Measurements from ENCODE around the gene PTTG1IP. TPM values are rescaled to one million over a fixed set of nuclear protein-coding genes. Genes with fewer than 3 reads are reported as not detected.

The PTTG1IP gene
- total RNA-seq, 2 donors from 2014 or later = 284 to 303 TPM

GRCh38 chr21:44854664-44855446, 18.6 kb downstream of the PTTG1IP start:
- no peak for DNase-seq (ENCODE audit: low spot score)
- Histone ChIP-seq H3K27ac (peak overlapping the region; percentile 65 to 72), H3K36me3 (peaks cover 94% of the 10 kb centered on the region)

GRCh38 chr21:44854391-44854663, 19.2 kb downstream of the PTTG1IP start:
- Histone ChIP-seq H3K9me3 (no peaks in the 10 kb centered on the region), H3K4me1 (peaks cover 0 to 56% of the 10 kb centered on the region in 2 donors), H3K4me3 (no peak overlapping the region), H3K27me3 (no peaks in the 10 kb centered on the region), H3K36me3 (peaks cover 94% of the 10 kb centered on the region), H3K27ac (peak overlapping the region; percentile 65 to 72)
- no peak for DNase-seq (ENCODE audit: low spot score)
- TF ChIP-seq CTCF (IDR thresholded peaks at IDR 0.05) = no peak

More at GRCh38 chr21:44854664-44855446, 18.6 kb downstream of the PTTG1IP start:
- Histone ChIP-seq H3K4me3 (no peak overlapping the region), H3K27me3 (no peaks in the 10 kb centered on the region), H3K4me1 (peaks cover 0 to 56% of the 10 kb centered on the region in 2 donors), H3K9me3 (no peaks in the 10 kb centered on the region)
- no peak for TF ChIP-seq CTCF (IDR thresholded peaks at IDR 0.05)

- H3K27ac ChIP-seq = peak overlapping the region; percentile 65 to 72
- no peaks in the 10 kb centered on the region for H3K27me3 ChIP-seq
- no peak overlapping the region for H3K4me3 ChIP-seq
- DNase-seq (ENCODE audit: low spot score) = no peak
- H3K4me1 ChIP-seq = peaks cover 0 to 53% of the 10 kb centered on the region in 2 donors
- H3K36me3 ChIP-seq = peaks cover 94% of the 10 kb centered on the region
- no peak for TF ChIP-seq CTCF (IDR thresholded peaks at IDR 0.05)
- no peaks in the 10 kb centered on the region for H3K9me3 ChIP-seq
Measured at GRCh38 chr21:44853601-44854390, 19.7 kb downstream of the PTTG1IP start.

- Histone ChIP-seq H3K9me3 (no peaks in the 10 kb centered on the region), H3K36me3 (peaks cover 70% of the 10 kb centered on the region), H3K4me3 (no peak overlapping the region), H3K27me3 (no peaks in the 10 kb centered on the region), H3K4me1 (peaks cover 0 to 58% of the 10 kb centered on the region in 2 donors), H3K27ac (peak overlapping the region; percentile 40 to 72)
- no peak for DNase-seq (ENCODE audit: low spot score)
- no peak for TF ChIP-seq CTCF (IDR thresholded peaks at IDR 0.05)
Measured at GRCh38 chr21:44850905-44851657, 22.4 kb downstream of the PTTG1IP start.

GRCh38 chr21:44850208-44850800, 23.2 kb downstream of the PTTG1IP start:
- peak overlapping the region in 1 of 2 donors; percentile 72 for H3K27ac ChIP-seq
- no peak for DNase-seq (ENCODE audit: low spot score)
- H3K4me1 ChIP-seq = peaks cover 0 to 66% of the 10 kb centered on the region in 2 donors

More at GRCh38 chr21:44850208-44850800, 23.2 kb downstream of the PTTG1IP start:
- H3K9me3 ChIP-seq = no peaks in the 10 kb centered on the region
- no peak for TF ChIP-seq CTCF (IDR thresholded peaks at IDR 0.05)
- peaks cover 63% of the 10 kb centered on the region for H3K36me3 ChIP-seq
- H3K27me3 ChIP-seq = no peaks in the 10 kb centered on the region
- no peak overlapping the region for H3K4me3 ChIP-seq
